ENCODE measurements around the gene MAPK8IP2. TPM values are rescaled to one million over a fixed set of nuclear protein-coding genes. Genes with fewer than 3 reads are reported as not detected.

Gene MAPK8IP2
- total RNA-seq, 1 donor from 2014 or later = 2.8 TPM

GRCh38 chr22:50609599-50609998 is 9.0 kb downstream of the MAPK8IP2 start:
- no peak for DNase-seq (ENCODE audit: extremely low spot score, unreplicated experiment)
- H3K9me3 Mint-ChIP-seq (ENCODE audit: unreplicated experiment) = no peaks in the 10 kb centered on the region
- peaks cover 2% of the 10 kb centered on the region for H3K4me1 Mint-ChIP-seq (ENCODE audit: unreplicated experiment)
- H3K27me3 Mint-ChIP-seq (ENCODE audit: unreplicated experiment) = peaks cover 10% of the 10 kb centered on the region
- TF ChIP-seq, protein P1, sequence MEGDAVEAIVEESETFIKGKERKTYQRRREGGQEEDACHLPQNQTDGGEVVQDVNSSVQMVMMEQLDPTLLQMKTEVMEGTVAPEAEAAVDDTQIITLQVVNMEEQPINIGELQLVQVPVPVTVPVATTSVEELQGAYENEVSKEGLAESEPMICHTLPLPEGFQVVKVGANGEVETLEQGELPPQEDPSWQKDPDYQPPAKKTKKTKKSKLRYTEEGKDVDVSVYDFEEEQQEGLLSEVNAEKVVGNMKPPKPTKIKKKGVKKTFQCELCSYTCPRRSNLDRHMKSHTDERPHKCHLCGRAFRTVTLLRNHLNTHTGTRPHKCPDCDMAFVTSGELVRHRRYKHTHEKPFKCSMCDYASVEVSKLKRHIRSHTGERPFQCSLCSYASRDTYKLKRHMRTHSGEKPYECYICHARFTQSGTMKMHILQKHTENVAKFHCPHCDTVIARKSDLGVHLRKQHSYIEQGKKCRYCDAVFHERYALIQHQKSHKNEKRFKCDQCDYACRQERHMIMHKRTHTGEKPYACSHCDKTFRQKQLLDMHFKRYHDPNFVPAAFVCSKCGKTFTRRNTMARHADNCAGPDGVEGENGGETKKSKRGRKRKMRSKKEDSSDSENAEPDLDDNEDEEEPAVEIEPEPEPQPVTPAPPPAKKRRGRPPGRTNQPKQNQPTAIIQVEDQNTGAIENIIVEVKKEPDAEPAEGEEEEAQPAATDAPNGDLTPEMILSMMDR (IDR thresholded peaks at IDR 0.05) = no peak
- no peak overlapping the region for H3K27ac Mint-ChIP-seq (ENCODE audit: unreplicated experiment)
- no peaks in the 10 kb centered on the region for H3K36me3 Mint-ChIP-seq (ENCODE audit: unreplicated experiment)
- H3K4me3 Mint-ChIP-seq (ENCODE audit: unreplicated experiment) = no peak overlapping the region

DNA sequence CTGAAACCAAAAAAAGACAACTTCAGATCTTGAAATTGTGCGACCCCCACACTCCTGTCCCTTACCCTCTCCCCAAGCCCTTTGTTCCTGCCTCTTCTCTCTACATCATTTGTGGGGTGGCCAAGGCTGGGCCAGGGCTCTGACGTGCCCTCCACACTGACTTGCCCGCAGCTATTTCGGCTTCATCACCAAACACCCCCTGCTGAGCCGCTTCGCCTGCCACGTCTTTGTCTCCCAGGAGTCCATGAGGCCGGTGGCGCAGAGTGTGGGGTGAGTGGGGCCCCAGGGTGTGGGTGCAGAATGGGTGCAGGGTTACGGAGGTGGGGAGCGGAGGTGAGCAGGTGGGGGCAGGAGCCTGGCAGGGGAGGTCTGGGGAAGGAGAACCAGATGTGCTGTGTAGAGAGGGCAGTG is 9.5 kb downstream of the MAPK8IP2 start:
- TF ChIP-seq, protein P1 (IDR thresholded peaks at IDR 0.05) = no peak
- H3K27ac Mint-ChIP-seq (ENCODE audit: unreplicated experiment) = no peak overlapping the region
- peaks cover 10% of the 10 kb centered on the region for H3K27me3 Mint-ChIP-seq (ENCODE audit: unreplicated experiment)
- peaks cover 2% of the 10 kb centered on the region for H3K4me1 Mint-ChIP-seq (ENCODE audit: unreplicated experiment)
- H3K9me3 Mint-ChIP-seq (ENCODE audit: unreplicated experiment) = no peaks in the 10 kb centered on the region
- DNase-seq (ENCODE audit: extremely low spot score, unreplicated experiment) = no peak
- H3K36me3 Mint-ChIP-seq (ENCODE audit: unreplicated experiment) = no peaks in the 10 kb centered on the region
- no peak overlapping the region for H3K4me3 Mint-ChIP-seq (ENCODE audit: unreplicated experiment)

GRCh38 chr22:50610581-50610980 is 10.0 kb downstream of the MAPK8IP2 start:
- no peak for DNase-seq (ENCODE audit: extremely low spot score, unreplicated experiment)
- Mint-ChIP-seq H3K4me3 (ENCODE audit: unreplicated experiment) (no peak overlapping the region), H3K27ac (ENCODE audit: unreplicated experiment) (no peak overlapping the region), H3K27me3 (ENCODE audit: unreplicated experiment) (peaks cover 14% of the 10 kb centered on the region), H3K9me3 (ENCODE audit: unreplicated experiment) (no peaks in the 10 kb centered on the region), H3K36me3 (ENCODE audit: unreplicated experiment) (no peaks in the 10 kb centered on the region), H3K4me1 (ENCODE audit: unreplicated experiment) (peaks cover 2% of the 10 kb centered on the region)
- TF ChIP-seq, protein P1 (IDR thresholded peaks at IDR 0.05) = no peak

DNA sequence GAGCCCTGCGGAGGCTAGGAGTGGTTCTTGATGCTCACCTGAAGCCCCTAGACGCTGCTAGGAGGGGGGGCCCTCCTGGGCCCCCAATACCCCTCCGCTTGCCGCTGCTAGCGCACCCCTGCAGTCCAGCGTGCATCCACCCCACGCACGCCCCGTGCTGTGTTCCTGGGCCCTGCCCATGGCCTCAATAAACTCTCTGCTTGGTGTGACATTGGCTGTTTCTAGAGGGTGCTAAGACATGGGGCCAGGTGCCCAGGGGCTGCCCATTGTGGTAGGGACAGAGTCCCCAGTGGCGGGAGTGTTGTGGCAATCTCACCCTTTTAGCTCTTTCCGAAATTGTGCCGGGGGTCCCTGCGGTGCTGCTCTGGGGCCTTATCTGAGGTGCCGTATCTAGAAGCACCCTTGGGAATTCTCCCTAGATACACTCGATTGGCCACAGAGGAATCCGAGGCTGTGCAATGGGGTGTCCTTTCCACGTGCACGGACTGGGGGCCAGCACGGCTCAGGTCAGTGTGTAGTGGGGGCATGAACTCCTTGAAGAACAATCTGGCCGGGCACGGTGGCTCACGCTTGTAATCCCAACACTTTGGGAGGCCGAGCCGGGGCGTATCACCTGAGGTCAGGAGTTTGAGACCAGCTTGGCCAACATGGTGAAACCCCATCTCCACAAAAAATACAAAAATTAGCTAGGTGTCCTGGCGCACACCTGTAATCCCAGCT is 10.9 kb downstream of the MAPK8IP2 start:
- H3K36me3 Mint-ChIP-seq (ENCODE audit: unreplicated experiment) = no peaks in the 10 kb centered on the region
- no peak overlapping the region for H3K27ac Mint-ChIP-seq (ENCODE audit: unreplicated experiment)
- peaks cover 16% of the 10 kb centered on the region for H3K27me3 Mint-ChIP-seq (ENCODE audit: unreplicated experiment)
- DNase-seq (ENCODE audit: extremely low spot score, unreplicated experiment) = no peak
- no peaks in the 10 kb centered on the region for H3K9me3 Mint-ChIP-seq (ENCODE audit: unreplicated experiment)
- H3K4me1 Mint-ChIP-seq (ENCODE audit: unreplicated experiment) = peaks cover 2% of the 10 kb centered on the region
- H3K4me3 Mint-ChIP-seq (ENCODE audit: unreplicated experiment) = no peak overlapping the region
- TF ChIP-seq, protein P1 (IDR thresholded peaks at IDR 0.05) = no peak

GRCh38 chr22:50612168-50612527 is 11.6 kb downstream of the MAPK8IP2 start:
- H3K9me3 Mint-ChIP-seq (ENCODE audit: unreplicated experiment) = no peaks in the 10 kb centered on the region
- no peak for DNase-seq (ENCODE audit: extremely low spot score, unreplicated experiment)
- H3K4me3 Mint-ChIP-seq (ENCODE audit: unreplicated experiment) = no peak overlapping the region
- TF ChIP-seq, protein P1 (IDR thresholded peaks at IDR 0.05) = no peak
- H3K4me1 Mint-ChIP-seq (ENCODE audit: unreplicated experiment) = peaks cover 2% of the 10 kb centered on the region
- peaks cover 16% of the 10 kb centered on the region for H3K27me3 Mint-ChIP-seq (ENCODE audit: unreplicated experiment)
- no peaks in the 10 kb centered on the region for H3K36me3 Mint-ChIP-seq (ENCODE audit: unreplicated experiment)
- H3K27ac Mint-ChIP-seq (ENCODE audit: unreplicated experiment) = no peak overlapping the region

Measured in osteocyte (in vitro differentiated cells).